Caco-2 (cell line): Measurements from ENCODE around the gene SPOCK1. TPM values are rescaled to one million over a fixed set of nuclear protein-coding genes. Genes with fewer than 3 reads are reported as not detected.

Experiments used
- BruUV-seq: library from RNA; stranded (reverse); fragments of 400-500 nt; replicated peaks from 2 replicates; lab custom pipeline; 2021; lab: Mats Ljungman, UMichigan
- CTCF ChIA-PET: fragments of 300-600 bp; sonication (Branson Sonifier 250); formaldehyde crosslinking; loops from one replicate; lab custom pipeline; 2022; ENCODE audit warnings: antibody characterized with exemption; lab: Charles Lee
- POLR2A ChIA-PET: fragments of 300-600 bp; sonication (Branson Sonifier 250); formaldehyde crosslinking; loops from one replicate; lab custom pipeline; 2022; ENCODE audit warnings: antibody characterized with exemption; lab: Charles Lee
- DNase-seq, 2 experiments: peaks; one replicate each; pipeline versions ENCODE4 v3.0.0 to v3.0.0-alpha.2; 2020 to 2022
- H3K27me3 ChIP-seq: replicated peaks from 2 replicates; pipeline ENCODE4 v1.6.0; 2011; ENCODE audit warnings: low read length; ENCODE audit not compliant: control insufficient read depth, insufficient read depth
- H3K36me3 ChIP-seq: 2 replicates; pipeline ENCODE4 v1.5.1; 2011; ENCODE audit warnings: low read length; ENCODE audit not compliant: control insufficient read depth, insufficient read depth
- H3K4me1 ChIP-seq: fragments of 250-450 bp; sonication (Bioruptor Pico); 2 replicates; pipeline ENCODE4 v1.5.1; 2020; ENCODE audit warnings: mild to moderate bottlenecking
- H3K4me3 ChIP-seq: 2 replicates; pipeline ENCODE4 v1.5.1; 2011; ENCODE audit warnings: low read depth, mild to moderate bottlenecking, control low read depth, low read length
- H3K9me3 ChIP-seq: fragments of 250-450 bp; sonication (Bioruptor Pico); 2 replicates; pipeline ENCODE4 v1.5.1; 2020; ENCODE audit warnings: mild to moderate bottlenecking, moderate library complexity
- H3K27ac Mint-ChIP-seq: one replicate; pipeline ENCODE4 v1.8.0; 2022; ENCODE audit warnings: mixed read lengths; ENCODE audit not compliant: unreplicated experiment
- H3K27me3 Mint-ChIP-seq: one replicate; pipeline ENCODE4 v1.8.0; 2022; ENCODE audit warnings: mixed read lengths; ENCODE audit not compliant: insufficient read depth, unreplicated experiment
- H3K36me3 Mint-ChIP-seq: one replicate; pipeline ENCODE4 v1.8.0; 2022; ENCODE audit warnings: mild to moderate bottlenecking, mixed read lengths; ENCODE audit not compliant: insufficient read depth, unreplicated experiment
- H3K4me1 Mint-ChIP-seq: one replicate; pipeline ENCODE4 v1.8.0; 2022; ENCODE audit warnings: low read depth, mixed read lengths; ENCODE audit not compliant: unreplicated experiment
- H3K4me3 Mint-ChIP-seq: one replicate; pipeline ENCODE4 v1.8.0; 2022; ENCODE audit warnings: mild to moderate bottlenecking, moderate library complexity, mixed read lengths; ENCODE audit not compliant: unreplicated experiment
- H3K9me3 Mint-ChIP-seq: one replicate; pipeline ENCODE4 v1.8.0; 2022; ENCODE audit warnings: mixed read lengths; ENCODE audit not compliant: unreplicated experiment
- CTCF ChIP-seq, 2 experiments: fragments of 200-600 bp in 1 of 2; IDR thresholded peaks; 1 replicate in 1 of 2; 2 replicates in 1 of 2; pipeline versions ENCODE4 v1.5.1 to v1.8.0; 2011 to 2022; ENCODE audit warnings: antibody characterized with exemption in 1 of 2, control low read depth in 1 of 2, inconsistent platforms in 1 of 2, low read depth in 1 of 2, low read length in 1 of 2, mild to moderate bottlenecking in 1 of 2, moderate library complexity in 1 of 2; ENCODE audit not compliant: insufficient read depth in 1 of 2, severe bottlenecking in 1 of 2, unreplicated experiment in 1 of 2
- intact Hi-C: fragments of 100-400 bp; cut with micrococcal nuclease; formaldehyde crosslinking; loops from one replicate; pipeline ENCODE4 v1.10.0; 2022; ENCODE audit not compliant: unreplicated experiment
- total RNA-seq: library from RNA; stranded (reverse); gene quantifications from 2 replicates; pipeline ENCODE4 v1.2.3, GENCODE V29; 2022

The SPOCK1 gene
- total RNA-seq, 1 experiment from 2014 or later, result not detected

GRCh38 chr5:137412136-137412535 lies 87.0 kb downstream of the SPOCK1 start:
- H3K4me1 Mint-ChIP-seq, result no peaks in the 10 kb centered on the region

DNA sequence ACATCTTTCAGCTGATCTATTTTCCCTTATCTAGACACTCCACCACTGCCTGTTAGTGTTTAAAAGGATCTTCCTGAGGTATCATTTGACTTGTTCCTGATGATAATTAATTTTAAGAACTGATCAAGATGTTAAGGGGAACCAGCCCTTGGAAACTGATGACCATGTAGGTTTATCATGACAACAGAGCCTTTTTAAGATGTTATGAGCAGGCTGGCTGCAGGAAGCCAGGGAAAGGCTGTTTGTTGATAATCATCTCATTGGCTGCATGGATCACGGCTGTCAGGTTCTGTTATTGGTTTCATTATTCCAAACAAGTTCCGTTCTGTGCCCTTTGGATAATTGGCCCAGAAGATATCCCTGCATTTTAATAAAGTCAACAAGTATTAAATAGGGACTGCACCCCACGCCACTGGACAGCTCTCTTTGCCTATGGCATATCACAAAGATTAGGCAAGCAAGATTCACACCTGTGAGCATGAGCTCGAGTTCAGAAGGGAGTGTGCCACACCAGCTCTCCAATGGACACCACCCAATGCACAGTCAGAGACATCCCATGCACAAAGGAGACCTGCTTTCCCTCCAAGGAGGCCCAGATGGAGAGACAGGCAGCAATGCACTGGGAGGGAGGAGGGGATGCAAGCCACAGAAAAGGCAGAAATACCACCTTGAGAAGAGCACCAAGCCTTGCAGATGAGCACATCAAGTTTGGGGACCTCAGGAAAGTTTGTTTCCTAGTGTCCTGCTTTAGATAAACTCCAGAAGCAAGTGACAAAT lies 88.7 kb downstream of the SPOCK1 start:
- Histone ChIP-seq H3K9me3 (no peaks in the 10 kb centered on the region), H3K4me3 (no peak overlapping the region), H3K36me3 (no peaks in the 10 kb centered on the region), H3K4me1 (no peaks in the 10 kb centered on the region), H3K27me3 (no peaks in the 10 kb centered on the region)
- BruUV-seq, result no TSS peak
- Mint-ChIP-seq H3K27ac (no peak overlapping the region), H3K9me3 (no peaks in the 10 kb centered on the region), H3K27me3 (peaks cover 5% of the 10 kb centered on the region), H3K4me1 (no peaks in the 10 kb centered on the region), H3K4me3 (no peak overlapping the region), H3K36me3 (no peaks in the 10 kb centered on the region)
- no peak for DNase-seq
- CTCF ChIA-PET, result no interaction called here
- no peak for TF ChIP-seq CTCF (IDR thresholded peaks at IDR 0.05; ENCODE audit: insufficient read depth in 1 of 2, low read depth in 1 of 2, low read length in 1 of 2, severe bottlenecking in 1 of 2, unreplicated experiment in 1 of 2)
- intact Hi-C loops, result no loop called here
- POLR2A ChIA-PET, result no interaction called here

More at GRCh38 chr5:137412136-137412535, 87.0 kb downstream of the SPOCK1 start:
- Mint-ChIP-seq H3K4me3 (no peak overlapping the region), H3K27ac (no peak overlapping the region), H3K9me3 (no peaks in the 10 kb centered on the region), H3K36me3 (no peaks in the 10 kb centered on the region), H3K27me3 (peaks cover under 1% of the 10 kb centered on the region)
- Histone ChIP-seq H3K27me3 (no peaks in the 10 kb centered on the region), H3K4me1 (no peaks in the 10 kb centered on the region), H3K36me3 (no peaks in the 10 kb centered on the region), H3K9me3 (0 out of 2 replicates have a peak, but pooled peaks cover 3% of the 10 kb centered on the region), H3K4me3 (no peak overlapping the region)
- ChIA-PET POLR2A (no interaction called here), CTCF (no interaction called here)
- TF ChIP-seq CTCF (IDR thresholded peaks at IDR 0.05; ENCODE audit: insufficient read depth in 1 of 2, low read depth in 1 of 2, low read length in 1 of 2, severe bottlenecking in 1 of 2, unreplicated experiment in 1 of 2), result no peak
- DNase-seq, result no peak
- no TSS peak for BruUV-seq
- intact Hi-C loops, result no loop called here

DNA sequence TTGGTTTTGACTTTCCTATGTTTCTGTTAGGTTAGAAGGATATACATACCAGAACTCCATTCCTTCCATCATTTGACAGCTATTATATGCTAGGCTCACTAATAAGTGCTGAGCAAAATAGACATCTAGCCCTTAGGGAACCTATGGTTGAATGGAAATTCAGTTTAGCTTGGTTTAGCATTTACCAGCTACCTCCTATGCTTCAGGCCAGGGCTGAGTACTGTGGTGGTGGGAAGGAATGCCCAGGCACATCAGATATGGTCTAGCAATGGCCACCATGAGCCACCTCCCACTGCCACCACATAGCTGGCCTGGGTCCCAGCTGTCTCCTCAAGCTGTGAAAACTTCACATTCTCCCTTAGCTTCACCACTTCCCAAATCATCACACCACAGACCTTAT lies 89.4 kb downstream of the SPOCK1 start:
- no peak for DNase-seq
- H3K36me3 Mint-ChIP-seq, result no peaks in the 10 kb centered on the region
- peaks cover 5% of the 10 kb centered on the region for H3K27me3 Mint-ChIP-seq
- Histone ChIP-seq H3K27me3 (no peaks in the 10 kb centered on the region), H3K9me3 (no peaks in the 10 kb centered on the region), H3K4me3 (no peak overlapping the region), H3K36me3 (no peaks in the 10 kb centered on the region), H3K4me1 (no peaks in the 10 kb centered on the region)
- TF ChIP-seq CTCF (IDR thresholded peaks at IDR 0.05; ENCODE audit: insufficient read depth in 1 of 2, low read depth in 1 of 2, low read length in 1 of 2, severe bottlenecking in 1 of 2, unreplicated experiment in 1 of 2), result no peak
- no TSS peak for BruUV-seq
- CTCF ChIA-PET, result no interaction called here
- POLR2A ChIA-PET, result no interaction called here
- intact Hi-C loops, result no loop called here
- H3K4me1 Mint-ChIP-seq, result no peaks in the 10 kb centered on the region
- H3K4me3 Mint-ChIP-seq, result no peak overlapping the region
- no peaks in the 10 kb centered on the region for H3K9me3 Mint-ChIP-seq
- no peak overlapping the region for H3K27ac Mint-ChIP-seq
